Caco-2 (cell line): ENCODE measurements around the gene FRMD8. TPM values are rescaled to one million over a fixed set of nuclear protein-coding genes. Genes with fewer than 3 reads are reported as not detected.
A peak's percentile ranks its signal among the peaks of the same experiment; 100 is the strongest.

Source experiments
- BruUV-seq: library from RNA; stranded (reverse); fragments of 400-500 nt; replicated peaks from 2 replicates; lab custom pipeline; 2021; lab: Mats Ljungman, UMichigan
- CTCF ChIA-PET: fragments of 300-600 bp; sonication (Branson Sonifier 250); formaldehyde crosslinking; loops from one replicate; lab custom pipeline; 2022; ENCODE audit warnings: antibody characterized with exemption; lab: Charles Lee
- POLR2A ChIA-PET: fragments of 300-600 bp; sonication (Branson Sonifier 250); formaldehyde crosslinking; loops from one replicate; lab custom pipeline; 2022; ENCODE audit warnings: antibody characterized with exemption; lab: Charles Lee
- DNase-seq, 2 experiments: peaks; one replicate each; pipeline versions ENCODE4 v3.0.0 to v3.0.0-alpha.2; 2020 to 2022
- H3K27me3 ChIP-seq: replicated peaks from 2 replicates; pipeline ENCODE4 v1.6.0; 2011; ENCODE audit warnings: low read length; ENCODE audit not compliant: control insufficient read depth, insufficient read depth
- H3K36me3 ChIP-seq: 2 replicates; pipeline ENCODE4 v1.5.1; 2011; ENCODE audit warnings: low read length; ENCODE audit not compliant: control insufficient read depth, insufficient read depth
- H3K4me1 ChIP-seq: fragments of 250-450 bp; sonication (Bioruptor Pico); 2 replicates; pipeline ENCODE4 v1.5.1; 2020; ENCODE audit warnings: mild to moderate bottlenecking
- H3K4me3 ChIP-seq: 2 replicates; pipeline ENCODE4 v1.5.1; 2011; ENCODE audit warnings: low read depth, mild to moderate bottlenecking, control low read depth, low read length
- H3K9me3 ChIP-seq: fragments of 250-450 bp; sonication (Bioruptor Pico); 2 replicates; pipeline ENCODE4 v1.5.1; 2020; ENCODE audit warnings: mild to moderate bottlenecking, moderate library complexity
- H3K27ac Mint-ChIP-seq: one replicate; pipeline ENCODE4 v1.8.0; 2022; ENCODE audit warnings: mixed read lengths; ENCODE audit not compliant: unreplicated experiment
- H3K27me3 Mint-ChIP-seq: one replicate; pipeline ENCODE4 v1.8.0; 2022; ENCODE audit warnings: mixed read lengths; ENCODE audit not compliant: insufficient read depth, unreplicated experiment
- H3K36me3 Mint-ChIP-seq: one replicate; pipeline ENCODE4 v1.8.0; 2022; ENCODE audit warnings: mild to moderate bottlenecking, mixed read lengths; ENCODE audit not compliant: insufficient read depth, unreplicated experiment
- H3K4me1 Mint-ChIP-seq: one replicate; pipeline ENCODE4 v1.8.0; 2022; ENCODE audit warnings: low read depth, mixed read lengths; ENCODE audit not compliant: unreplicated experiment
- H3K4me3 Mint-ChIP-seq: one replicate; pipeline ENCODE4 v1.8.0; 2022; ENCODE audit warnings: mild to moderate bottlenecking, moderate library complexity, mixed read lengths; ENCODE audit not compliant: unreplicated experiment
- H3K9me3 Mint-ChIP-seq: one replicate; pipeline ENCODE4 v1.8.0; 2022; ENCODE audit warnings: mixed read lengths; ENCODE audit not compliant: unreplicated experiment
- intact Hi-C: fragments of 100-400 bp; cut with micrococcal nuclease; formaldehyde crosslinking; loops from one replicate; pipeline ENCODE4 v1.10.0; 2022; ENCODE audit not compliant: unreplicated experiment
- total RNA-seq: library from RNA; stranded (reverse); gene quantifications from 2 replicates; pipeline ENCODE4 v1.2.3, GENCODE V29; 2022
- TF ChIP-seq, protein P1 (sequence below), 2 experiments: fragments of 200-600 bp in 1 of 2; IDR thresholded peaks; 1 replicate in 1 of 2; 2 replicates in 1 of 2; pipeline versions ENCODE4 v1.5.1 to v1.8.0; 2011 to 2022; ENCODE audit warnings: antibody characterized with exemption in 1 of 2, control low read depth in 1 of 2, inconsistent platforms in 1 of 2, low read depth in 1 of 2, low read length in 1 of 2, mild to moderate bottlenecking in 1 of 2, moderate library complexity in 1 of 2; ENCODE audit not compliant: insufficient read depth in 1 of 2, severe bottlenecking in 1 of 2, unreplicated experiment in 1 of 2

FRMD8 gene
- total RNA-seq, 1 experiment from 2014 or later = 38.2 TPM

DNA sequence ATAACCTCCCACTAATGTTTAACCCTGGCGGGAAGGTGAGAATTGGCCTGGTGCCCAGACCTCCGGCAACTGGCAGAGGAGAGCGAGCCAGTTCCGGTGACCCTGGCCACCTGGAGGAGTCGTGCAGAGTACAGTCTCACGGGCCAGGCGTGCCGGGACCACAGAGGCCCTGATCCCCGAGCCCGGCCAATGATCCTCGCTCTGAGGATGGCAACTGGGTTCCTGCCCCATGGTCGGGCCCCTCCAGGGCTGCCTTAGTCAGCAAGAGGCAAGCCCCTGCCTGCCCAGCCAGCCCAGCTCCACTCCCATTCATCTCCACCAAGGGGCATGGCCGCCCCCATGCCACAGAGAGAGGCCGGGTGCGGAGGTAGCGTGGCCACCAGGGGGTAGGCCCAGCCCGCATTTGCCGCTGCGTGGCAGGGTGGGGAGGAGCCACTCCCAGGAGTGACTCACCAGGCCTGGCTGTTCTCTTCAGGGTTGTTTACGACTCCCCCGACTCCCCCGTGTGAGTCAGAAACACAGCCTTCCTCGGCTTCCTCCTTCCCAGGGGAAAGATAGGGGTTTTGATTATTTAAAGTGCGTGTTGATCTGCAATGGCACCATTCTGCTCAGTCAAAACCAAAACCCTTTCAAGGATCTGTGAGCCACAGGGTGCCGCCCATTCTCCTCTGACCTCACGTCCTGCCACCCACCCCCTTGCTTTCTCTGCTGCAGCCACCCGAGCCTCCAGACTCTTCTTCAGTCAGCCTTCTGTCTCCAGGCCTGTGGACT, 4.2 kb upstream of the FRMD8 start, which contains the start of gene SLC25A45:
Gene SLC25A45, minus strand, starts transcription at position 614 of the 771 bp plus-strand sequence. CDS start 695 bp downstream, outside the sequence.
- Histone ChIP-seq H3K4me1 (peaks cover 56% of the 10 kb centered on the region), H3K4me3 (peak within 1 kb of the TSS; percentile 39), H3K27me3 (no peaks in the 10 kb centered on the region), H3K36me3 (no peaks in the 10 kb centered on the region), H3K9me3 (no peaks in the 10 kb centered on the region)
- H3K4me1 Mint-ChIP-seq = peaks cover 28% of the 10 kb centered on the region
- peak within 1 kb of the TSS; percentile 90 for H3K27ac Mint-ChIP-seq
- DNase-seq = peak; percentile 93 to 94
- ChIA-PET POLR2A (interaction anchor here (0.6 to 2.1 kb wide), 4 partner anchors 11 to 40 kb away, joined by 3 to 5 read pairs (median 4); partner anchors contain the start of gene NEAT1), CTCF (interaction anchor here (0.6 to 3.0 kb wide), 15 partner anchors 10 to 313 kb away, joined by 3 to 23 read pairs (median 4); no protein-coding TSS in a partner anchor)
- no peaks in the 10 kb centered on the region for H3K9me3 Mint-ChIP-seq
- H3K27me3 Mint-ChIP-seq = no peaks in the 10 kb centered on the region
- H3K36me3 Mint-ChIP-seq = peaks cover 19% of the 10 kb centered on the region
- no TSS peak for BruUV-seq
- TF ChIP-seq, protein P1, sequence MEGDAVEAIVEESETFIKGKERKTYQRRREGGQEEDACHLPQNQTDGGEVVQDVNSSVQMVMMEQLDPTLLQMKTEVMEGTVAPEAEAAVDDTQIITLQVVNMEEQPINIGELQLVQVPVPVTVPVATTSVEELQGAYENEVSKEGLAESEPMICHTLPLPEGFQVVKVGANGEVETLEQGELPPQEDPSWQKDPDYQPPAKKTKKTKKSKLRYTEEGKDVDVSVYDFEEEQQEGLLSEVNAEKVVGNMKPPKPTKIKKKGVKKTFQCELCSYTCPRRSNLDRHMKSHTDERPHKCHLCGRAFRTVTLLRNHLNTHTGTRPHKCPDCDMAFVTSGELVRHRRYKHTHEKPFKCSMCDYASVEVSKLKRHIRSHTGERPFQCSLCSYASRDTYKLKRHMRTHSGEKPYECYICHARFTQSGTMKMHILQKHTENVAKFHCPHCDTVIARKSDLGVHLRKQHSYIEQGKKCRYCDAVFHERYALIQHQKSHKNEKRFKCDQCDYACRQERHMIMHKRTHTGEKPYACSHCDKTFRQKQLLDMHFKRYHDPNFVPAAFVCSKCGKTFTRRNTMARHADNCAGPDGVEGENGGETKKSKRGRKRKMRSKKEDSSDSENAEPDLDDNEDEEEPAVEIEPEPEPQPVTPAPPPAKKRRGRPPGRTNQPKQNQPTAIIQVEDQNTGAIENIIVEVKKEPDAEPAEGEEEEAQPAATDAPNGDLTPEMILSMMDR (IDR thresholded peaks at IDR 0.05; ENCODE audit: insufficient read depth in 1 of 2, low read depth in 1 of 2, low read length in 1 of 2, severe bottlenecking in 1 of 2, unreplicated experiment in 1 of 2) = peak; percentile 76 to 94
- peak within 1 kb of the TSS; percentile 69 for H3K4me3 Mint-ChIP-seq
- intact Hi-C loops = loop anchor here (1.0 kb wide), 3 partner anchors 11 to 128 kb away; no protein-coding TSS in a partner anchor

GRCh38 chr11:65382804-65383368, 3.6 kb upstream of the FRMD8 start:
- no TSS peak for BruUV-seq
- Mint-ChIP-seq H3K4me1 (peaks cover 28% of the 10 kb centered on the region), H3K9me3 (no peaks in the 10 kb centered on the region), H3K27ac (peak overlapping the region; percentile 90), H3K4me3 (peak overlapping the region; percentile 69), H3K27me3 (no peaks in the 10 kb centered on the region), H3K36me3 (peaks cover 19% of the 10 kb centered on the region)
- no peak for DNase-seq
- TF ChIP-seq, protein P1 (IDR thresholded peaks at IDR 0.05; ENCODE audit: insufficient read depth in 1 of 2, low read depth in 1 of 2, low read length in 1 of 2, severe bottlenecking in 1 of 2, unreplicated experiment in 1 of 2) = no peak
- intact Hi-C loops = loop anchor here (1.0 kb wide), 3 partner anchors 12 to 127 kb away; no protein-coding TSS in a partner anchor
- Histone ChIP-seq H3K36me3 (no peaks in the 10 kb centered on the region), H3K4me3 (peak overlapping the region; percentile 39), H3K27me3 (no peaks in the 10 kb centered on the region), H3K9me3 (no peaks in the 10 kb centered on the region), H3K4me1 (peaks cover 59% of the 10 kb centered on the region)
- ChIA-PET CTCF (interaction anchor here (0.7 to 1.3 kb wide), 4 partner anchors 35 to 314 kb away, joined by 3 to 14 read pairs (median 5); no protein-coding TSS in a partner anchor), POLR2A (interaction anchor here (0.6 to 2.1 kb wide), 2 partner anchors 12 to 219 kb away, joined by 3 to 4 read pairs; no protein-coding TSS in a partner anchor)

GRCh38 chr11:65383778-65384177, 2.7 kb upstream of the FRMD8 start:
- Histone ChIP-seq H3K27me3 (no peaks in the 10 kb centered on the region), H3K9me3 (no peaks in the 10 kb centered on the region), H3K4me1 (peaks cover 50% of the 10 kb centered on the region), H3K4me3 (no peak overlapping the region), H3K36me3 (no peaks in the 10 kb centered on the region)
- no TSS peak for BruUV-seq
- no peak for DNase-seq
- Mint-ChIP-seq H3K27ac (peak overlapping the region; percentile 90), H3K9me3 (no peaks in the 10 kb centered on the region), H3K4me1 (peaks cover 25% of the 10 kb centered on the region), H3K36me3 (peaks cover 19% of the 10 kb centered on the region), H3K27me3 (no peaks in the 10 kb centered on the region), H3K4me3 (peak overlapping the region; percentile 27)
- TF ChIP-seq, protein P1 (IDR thresholded peaks at IDR 0.05; ENCODE audit: insufficient read depth in 1 of 2, low read depth in 1 of 2, low read length in 1 of 2, severe bottlenecking in 1 of 2, unreplicated experiment in 1 of 2) = no peak
- intact Hi-C loops = no loop called here
- ChIA-PET CTCF (interaction anchor here (0.7 kb wide), 2 partner anchors 212 to 315 kb away, joined by 3 to 5 read pairs; no protein-coding TSS in a partner anchor), POLR2A (interaction anchor here (2.1 kb wide), 1 partner anchor 13 kb away, joined by 4 read pairs; no protein-coding TSS in a partner anchor)
